IMR-90 (cell line): ENCODE measurements around the gene CHST8.

Source experiments
- CTCF ChIP-seq: conservative IDR thresholded peaks from 2 replicates; pipeline ENCODE4 v1.5.1; 2012; ENCODE audit warnings: mild to moderate bottlenecking, low read depth, low read length, improper control_type of control experiment
- POLR2A ChIP-seq: IDR thresholded peaks from 2 replicates; pipeline ENCODE4 v1.6.1; 2012; ENCODE audit warnings: mild to moderate bottlenecking, low read depth, low read length
- RAD21 ChIP-seq: IDR thresholded peaks from 2 replicates; pipeline ENCODE4 v1.6.1; 2012; ENCODE audit warnings: low read length, improper control_type of control experiment

- TF ChIP-seq POLR2A (no peak), CTCF (no peak), RAD21 (no peak)
Measured at GRCh38 chr19:33801411-33801810, 179.7 kb downstream of the CHST8 start.
